ENCODE measurements around the gene C6orf141.

The C6orf141 gene

GRCh38 chr6:49522710-49523593 lies 27.5 kb upstream of the C6orf141 start:
- Histone ChIP-seq H3K4me1 (ENCODE audit: control insufficient read depth, insufficient read depth, low read length) (no peaks in the 10 kb centered on the region; the same call in 1 of the 2 replicates), H3K36me3 (ENCODE audit: control insufficient read depth, insufficient read depth, low read length) (no peaks in the 10 kb centered on the region), H3K27me3 (ENCODE audit: control insufficient read depth, insufficient read depth, low read length) (no peaks in the 10 kb centered on the region), H3K4me3 (ENCODE audit: low read length) (no peak overlapping the region), H3K27ac (ENCODE audit: low read length) (no peak overlapping the region), H3K9me3 (ENCODE audit: control insufficient read depth, insufficient read depth, low read length) (no peaks in the 10 kb centered on the region)
- no peak for DNase-seq (ENCODE audit: low read depth, low spot score)
- WGBS (ENCODE audit: insufficient coverage, insufficient read length), result no CpG with 5 or more reads among the region's 7 CpGs

GRCh38 chr6:49523901-49524300 lies 26.6 kb upstream of the C6orf141 start:
- no peak overlapping the region for H3K27ac ChIP-seq (ENCODE audit: low read length)
- no CpG with 5 or more reads among the region's 1 CpG for WGBS (ENCODE audit: insufficient coverage, insufficient read length)
- H3K36me3 ChIP-seq (ENCODE audit: control insufficient read depth, insufficient read depth, low read length), result no peaks in the 10 kb centered on the region
- H3K4me1 ChIP-seq (ENCODE audit: control insufficient read depth, insufficient read depth, low read length), result no peaks in the 10 kb centered on the region; the same call in 1 of the 2 replicates
- no peaks in the 10 kb centered on the region for H3K27me3 ChIP-seq (ENCODE audit: control insufficient read depth, insufficient read depth, low read length)
- no peak overlapping the region for H3K4me3 ChIP-seq (ENCODE audit: low read length)
- no peak for DNase-seq (ENCODE audit: low read depth, low spot score)
- no peaks in the 10 kb centered on the region for H3K9me3 ChIP-seq (ENCODE audit: control insufficient read depth, insufficient read depth, low read length)

DNA sequence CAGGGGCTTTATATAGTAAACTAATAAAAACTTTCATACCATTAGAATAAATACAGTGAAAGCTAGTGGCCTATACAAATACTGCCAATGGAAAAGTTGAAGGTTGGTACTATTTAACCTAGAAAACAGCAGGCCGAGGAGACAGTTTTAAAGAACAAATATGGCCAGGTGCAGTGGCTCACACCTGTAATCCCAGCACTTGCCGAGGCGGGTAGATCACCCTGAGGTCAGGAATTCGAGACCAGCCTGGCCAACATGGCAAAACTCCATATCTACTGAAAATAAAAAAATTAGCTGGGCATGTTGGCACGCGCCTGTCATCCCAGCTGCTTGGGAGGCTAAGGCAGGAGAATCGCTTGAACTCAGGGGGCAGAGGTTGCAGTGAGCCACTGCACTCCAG lies 25.9 kb upstream of the C6orf141 start:
- DNase-seq (ENCODE audit: low read depth, low spot score), result no peak
- H3K27ac ChIP-seq (ENCODE audit: low read length), result no peak overlapping the region
- H3K36me3 ChIP-seq (ENCODE audit: control insufficient read depth, insufficient read depth, low read length), result no peaks in the 10 kb centered on the region
- H3K9me3 ChIP-seq (ENCODE audit: control insufficient read depth, insufficient read depth, low read length), result no peaks in the 10 kb centered on the region
- no CpG with 5 or more reads among the region's 7 CpGs for WGBS (ENCODE audit: insufficient coverage, insufficient read length)
- H3K4me1 ChIP-seq (ENCODE audit: control insufficient read depth, insufficient read depth, low read length), result no peaks in the 10 kb centered on the region; the same call in 1 of the 2 replicates
- H3K27me3 ChIP-seq (ENCODE audit: control insufficient read depth, insufficient read depth, low read length), result no peaks in the 10 kb centered on the region
- H3K4me3 ChIP-seq (ENCODE audit: low read length), result no peak overlapping the region

GRCh38 chr6:49526598-49526997 lies 23.9 kb upstream of the C6orf141 start:
- DNase-seq (ENCODE audit: low read depth, low spot score), result no peak
- WGBS (ENCODE audit: insufficient coverage, insufficient read length), result no CpG with 5 or more reads among the region's 12 CpGs
- Histone ChIP-seq H3K4me3 (ENCODE audit: low read length) (no peak overlapping the region), H3K27ac (ENCODE audit: low read length) (no peak overlapping the region), H3K36me3 (ENCODE audit: control insufficient read depth, insufficient read depth, low read length) (no peaks in the 10 kb centered on the region), H3K4me1 (ENCODE audit: control insufficient read depth, insufficient read depth, low read length) (no peaks in the 10 kb centered on the region; the same call in 1 of the 2 replicates), H3K9me3 (ENCODE audit: control insufficient read depth, insufficient read depth, low read length) (no peaks in the 10 kb centered on the region), H3K27me3 (ENCODE audit: control insufficient read depth, insufficient read depth, low read length) (no peaks in the 10 kb centered on the region)

DNA sequence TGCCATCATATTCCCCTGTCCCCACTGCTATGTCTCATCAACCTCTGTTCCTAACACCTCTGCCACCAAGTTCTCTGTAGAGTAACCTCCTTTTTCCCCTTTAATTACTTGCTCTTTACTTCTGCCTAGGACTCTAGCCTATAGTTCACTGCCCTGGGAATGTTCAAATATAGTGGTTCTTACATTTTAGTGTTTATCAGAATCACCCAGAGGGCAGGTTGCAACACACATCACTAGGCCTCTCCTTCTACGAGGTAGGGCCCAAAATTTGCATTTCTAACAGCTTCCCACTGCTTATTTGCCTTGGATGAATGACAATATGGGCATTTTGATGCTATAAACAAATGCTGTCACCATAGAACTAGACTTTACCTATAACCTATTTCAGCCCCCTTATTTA lies 23.1 kb upstream of the C6orf141 start:
- H3K4me1 ChIP-seq (ENCODE audit: control insufficient read depth, insufficient read depth, low read length), result no peaks in the 10 kb centered on the region; the same call in 1 of the 2 replicates
- no peak for DNase-seq (ENCODE audit: low read depth, low spot score)
- WGBS (ENCODE audit: insufficient coverage, insufficient read length), result no CpG with 5 or more reads among the region's 1 CpG
- H3K36me3 ChIP-seq (ENCODE audit: control insufficient read depth, insufficient read depth, low read length), result no peaks in the 10 kb centered on the region
- no peak overlapping the region for H3K4me3 ChIP-seq (ENCODE audit: low read length)
- no peak overlapping the region for H3K27ac ChIP-seq (ENCODE audit: low read length)
- no peaks in the 10 kb centered on the region for H3K27me3 ChIP-seq (ENCODE audit: control insufficient read depth, insufficient read depth, low read length)
- H3K9me3 ChIP-seq (ENCODE audit: control insufficient read depth, insufficient read depth, low read length), result no peaks in the 10 kb centered on the region

DNA sequence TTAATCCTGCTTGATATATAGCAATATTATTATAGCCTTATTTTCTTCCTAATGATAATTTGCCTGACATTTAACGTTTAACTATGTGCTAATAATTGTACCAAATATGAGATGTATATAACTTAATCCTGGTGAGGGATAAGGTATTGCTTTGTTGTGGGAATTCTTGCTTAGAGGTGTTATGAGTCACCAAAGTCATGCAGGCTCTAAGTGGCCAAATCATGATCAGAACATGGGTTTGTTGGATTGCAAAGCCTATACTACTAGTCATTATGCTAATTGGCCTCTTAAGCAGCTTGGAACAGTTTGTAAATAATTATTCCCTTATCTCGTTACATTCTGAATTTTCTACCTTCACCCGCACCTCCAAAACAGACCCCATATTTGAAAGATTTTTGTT lies 21.9 kb upstream of the C6orf141 start:
- no peak overlapping the region for H3K27ac ChIP-seq (ENCODE audit: low read length)
- no peaks in the 10 kb centered on the region for H3K27me3 ChIP-seq (ENCODE audit: control insufficient read depth, insufficient read depth, low read length)
- H3K36me3 ChIP-seq (ENCODE audit: control insufficient read depth, insufficient read depth, low read length), result no peaks in the 10 kb centered on the region
- H3K4me3 ChIP-seq (ENCODE audit: low read length), result no peak overlapping the region
- no peak for DNase-seq (ENCODE audit: low read depth, low spot score)
- no peaks in the 10 kb centered on the region for H3K9me3 ChIP-seq (ENCODE audit: control insufficient read depth, insufficient read depth, low read length)
- WGBS (ENCODE audit: insufficient coverage, insufficient read length), result 100% methylated on average over 2 of the region's 3 CpGs
- H3K4me1 ChIP-seq (ENCODE audit: control insufficient read depth, insufficient read depth, low read length), result no peaks in the 10 kb centered on the region; the same call in 1 of the 2 replicates

GRCh38 chr6:49530141-49530776 lies 20.2 kb upstream of the C6orf141 start:
- no peak for DNase-seq (ENCODE audit: low read depth, low spot score)
- Histone ChIP-seq H3K4me3 (ENCODE audit: low read length) (no peak overlapping the region), H3K27me3 (ENCODE audit: control insufficient read depth, insufficient read depth, low read length) (no peaks in the 10 kb centered on the region), H3K27ac (ENCODE audit: low read length) (no peak overlapping the region), H3K36me3 (ENCODE audit: control insufficient read depth, insufficient read depth, low read length) (no peaks in the 10 kb centered on the region), H3K4me1 (ENCODE audit: control insufficient read depth, insufficient read depth, low read length) (no peaks in the 10 kb centered on the region; the same call in 1 of the 2 replicates), H3K9me3 (ENCODE audit: control insufficient read depth, insufficient read depth, low read length) (no peaks in the 10 kb centered on the region)
- no CpG with 5 or more reads among the region's 2 CpGs for WGBS (ENCODE audit: insufficient coverage, insufficient read length)

- Histone ChIP-seq H3K4me3 (ENCODE audit: low read length) (no peak overlapping the region), H3K4me1 (ENCODE audit: control insufficient read depth, insufficient read depth, low read length) (no peaks in the 10 kb centered on the region; the same call in 1 of the 2 replicates), H3K36me3 (ENCODE audit: control insufficient read depth, insufficient read depth, low read length) (no peaks in the 10 kb centered on the region), H3K9me3 (ENCODE audit: control insufficient read depth, insufficient read depth, low read length) (no peaks in the 10 kb centered on the region), H3K27me3 (ENCODE audit: control insufficient read depth, insufficient read depth, low read length) (no peaks in the 10 kb centered on the region), H3K27ac (ENCODE audit: low read length) (no peak overlapping the region)
- DNase-seq (ENCODE audit: low read depth, low spot score), result no peak
- no CpG with 5 or more reads among the region's 3 CpGs for WGBS (ENCODE audit: insufficient coverage, insufficient read length)
These were observed 18.5 kb upstream of the C6orf141 start for GRCh38 chr6:49531774-49532569.

DNA sequence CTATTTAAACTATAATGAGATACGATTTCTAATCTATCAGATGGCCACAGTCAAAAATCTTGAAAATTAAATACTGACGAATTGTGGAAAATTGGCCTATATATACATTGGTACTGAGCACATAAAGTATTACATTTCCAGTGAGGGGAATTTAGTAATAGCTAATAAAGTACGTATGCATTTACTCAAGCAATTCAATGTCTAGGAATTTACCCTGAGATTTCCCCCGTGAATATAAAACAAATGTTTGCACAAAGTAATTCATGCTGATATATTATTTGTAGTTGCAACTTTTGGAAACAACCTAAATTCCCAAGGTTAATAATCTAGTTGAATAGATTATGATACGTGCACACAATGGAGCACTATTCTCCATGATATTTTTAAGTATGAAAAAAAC lies 14.7 kb upstream of the C6orf141 start:
- no peaks in the 10 kb centered on the region for H3K27me3 ChIP-seq (ENCODE audit: control insufficient read depth, insufficient read depth, low read length)
- no peak overlapping the region for H3K4me3 ChIP-seq (ENCODE audit: low read length)
- H3K27ac ChIP-seq (ENCODE audit: low read length), result no peak overlapping the region
- H3K9me3 ChIP-seq (ENCODE audit: control insufficient read depth, insufficient read depth, low read length), result no peaks in the 10 kb centered on the region
- no peaks in the 10 kb centered on the region for H3K4me1 ChIP-seq (ENCODE audit: control insufficient read depth, insufficient read depth, low read length)
- H3K36me3 ChIP-seq (ENCODE audit: control insufficient read depth, insufficient read depth, low read length), result no peaks in the 10 kb centered on the region
- no CpG with 5 or more reads among the region's 5 CpGs for WGBS (ENCODE audit: insufficient coverage, insufficient read length)
- no peak for DNase-seq (ENCODE audit: low read depth, low spot score)

- Histone ChIP-seq H3K4me3 (ENCODE audit: low read length) (no peak overlapping the region), H3K4me1 (ENCODE audit: control insufficient read depth, insufficient read depth, low read length) (no peaks in the 10 kb centered on the region), H3K36me3 (ENCODE audit: control insufficient read depth, insufficient read depth, low read length) (no peaks in the 10 kb centered on the region), H3K27me3 (ENCODE audit: control insufficient read depth, insufficient read depth, low read length) (no peaks in the 10 kb centered on the region), H3K9me3 (ENCODE audit: control insufficient read depth, insufficient read depth, low read length) (no peaks in the 10 kb centered on the region), H3K27ac (ENCODE audit: low read length) (no peak overlapping the region)
- no CpG with 5 or more reads among the region's 3 CpGs for WGBS (ENCODE audit: insufficient coverage, insufficient read length)
- no peak for DNase-seq (ENCODE audit: low read depth, low spot score)
These were observed 11.4 kb upstream of the C6orf141 start for GRCh38 chr6:49539102-49539501.
